Measurements from ENCODE around the gene IRAG1.

Gene IRAG1

DNA sequence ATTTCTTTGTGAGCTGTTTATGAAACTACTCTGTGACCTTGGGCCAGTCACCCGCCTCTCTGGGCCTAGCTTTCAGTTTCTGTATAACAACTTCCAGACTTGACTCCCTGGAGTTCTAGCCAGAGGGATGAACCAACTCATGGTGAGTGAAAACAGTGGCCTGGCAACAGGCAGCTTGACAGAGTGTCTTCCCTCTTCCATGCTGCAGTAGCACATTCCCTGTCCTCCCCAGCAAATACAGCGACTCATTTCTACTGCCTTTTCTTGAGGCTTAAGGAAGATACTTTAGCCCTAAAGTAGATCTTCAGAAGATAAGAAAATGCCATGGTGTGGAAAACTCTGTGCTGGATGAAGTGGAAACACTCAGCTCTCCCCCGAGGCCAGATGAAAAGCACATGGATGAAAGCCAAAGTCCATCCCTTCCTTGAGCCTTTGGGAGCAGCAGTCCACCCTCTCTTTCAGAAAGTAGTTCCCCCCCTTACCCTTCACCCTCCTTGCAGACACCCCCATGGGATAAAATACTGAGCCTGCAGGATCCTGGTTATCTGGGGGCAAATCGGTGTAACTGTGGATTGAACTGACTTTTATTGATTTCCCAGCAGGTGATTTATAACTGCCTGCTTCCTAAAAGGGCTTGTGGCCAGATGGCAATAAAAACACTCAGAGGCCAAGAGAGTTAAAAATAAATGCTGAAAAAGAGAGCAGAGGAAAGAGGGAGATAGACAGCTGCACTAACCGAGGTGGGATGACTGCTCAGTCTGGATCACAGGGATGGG, 24.1 kb downstream of the IRAG1 start:
- no peak for DNase-seq (ENCODE audit: low read depth in 2 of 2)

GRCh38 chr11:10667521-10667885, 26.1 kb downstream of the IRAG1 start:
- no peak for DNase-seq (ENCODE audit: low read depth in 2 of 2)

DNA sequence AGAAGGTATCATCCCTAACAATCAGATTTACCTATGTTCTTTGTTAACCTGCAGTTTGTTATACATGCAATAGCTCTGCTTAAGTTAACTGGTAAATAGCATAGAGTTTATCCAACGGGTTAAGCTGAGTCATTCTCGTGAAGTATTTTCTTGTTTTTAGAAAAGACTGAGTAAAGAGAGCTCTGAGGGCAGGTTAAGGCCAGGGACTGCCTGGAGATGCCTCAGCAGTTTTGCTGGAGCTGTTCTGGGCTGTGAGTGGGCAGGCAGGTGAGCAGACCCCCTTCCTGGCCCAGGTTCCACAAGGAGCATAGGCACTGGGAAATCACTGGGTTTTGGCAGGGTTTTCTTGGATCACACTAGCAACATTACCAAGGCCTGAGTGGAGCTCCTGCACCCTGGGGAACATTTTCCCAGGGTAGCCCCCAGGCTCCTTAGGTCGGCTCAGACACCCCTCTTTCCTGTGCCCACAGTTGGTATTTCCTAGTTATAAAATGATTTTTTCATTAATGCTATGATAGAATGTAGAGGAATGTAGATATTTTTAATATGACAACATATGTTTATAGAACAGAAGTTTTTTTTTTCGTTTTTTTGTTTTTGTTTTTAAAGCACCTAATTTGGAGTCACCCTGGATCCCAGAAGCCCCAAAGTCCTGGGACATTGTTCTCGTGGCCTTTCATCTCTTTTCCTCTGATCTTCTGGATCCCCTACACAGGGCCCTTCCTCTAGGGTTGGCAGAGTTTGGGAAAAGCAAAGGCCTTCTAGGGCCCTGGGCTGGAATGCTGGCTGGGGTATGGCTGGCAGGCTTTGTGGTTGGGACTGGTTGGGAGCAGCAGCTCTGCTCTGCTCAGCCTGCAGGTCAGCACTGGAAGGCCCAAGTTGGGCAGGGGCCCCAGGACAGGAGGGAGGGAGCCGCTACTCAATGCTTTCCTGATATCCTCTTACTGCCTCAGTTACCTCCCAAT, 26.7 kb downstream of the IRAG1 start:
- DNase-seq (ENCODE audit: low read depth in 2 of 2), result no peak

- no peak for DNase-seq (ENCODE audit: low read depth in 2 of 2)
Measured at GRCh38 chr11:10664496-10664895, 29.1 kb downstream of the IRAG1 start.

DNA sequence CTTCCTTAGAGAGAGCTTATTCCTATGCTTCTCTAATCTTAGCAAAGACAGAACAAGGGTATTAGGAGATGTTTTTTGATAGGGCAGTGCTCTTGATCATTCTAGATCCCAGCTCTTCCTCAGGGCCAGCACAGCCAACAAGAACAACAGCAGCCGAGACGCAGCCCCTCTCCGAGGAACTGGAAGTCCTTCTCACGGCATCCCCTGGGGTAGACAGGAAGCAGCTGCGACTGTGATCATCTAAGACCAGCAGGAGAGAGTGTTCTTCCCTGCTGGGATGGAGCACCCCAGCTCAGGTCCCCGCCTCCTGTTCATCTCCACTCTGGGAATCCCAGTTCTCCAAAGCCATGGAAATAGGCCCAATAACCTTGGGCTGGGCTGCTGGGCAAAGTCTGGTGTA, 29.6 kb downstream of the IRAG1 start:
- no peak for DNase-seq (ENCODE audit: low read depth in 2 of 2)

- DNase-seq (ENCODE audit: low read depth in 2 of 2), result no peak
Measured at GRCh38 chr11:10663365-10663764, 30.2 kb downstream of the IRAG1 start.

DNA sequence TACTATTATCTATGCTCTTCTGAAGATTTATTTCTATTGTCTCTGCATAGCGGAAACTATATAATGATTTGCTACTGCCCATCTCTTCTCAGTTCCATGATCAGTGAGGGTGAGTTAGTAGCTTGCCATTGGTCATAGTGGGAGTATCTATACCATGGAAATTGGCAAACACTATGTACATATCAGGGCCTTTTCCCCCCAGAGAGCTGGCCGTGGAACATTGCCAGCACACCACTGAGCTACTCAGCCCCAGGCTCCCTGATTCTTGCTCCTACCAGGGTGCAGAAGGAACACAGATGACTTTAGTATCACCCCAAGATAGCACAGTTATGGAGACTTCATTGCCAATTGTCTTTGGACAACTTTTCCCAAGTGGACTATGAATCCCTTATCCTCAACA, 33.2 kb downstream of the IRAG1 start:
- no peak for DNase-seq (ENCODE audit: low read depth in 2 of 2)

- no peak for DNase-seq (ENCODE audit: low read depth in 2 of 2)
Measured at GRCh38 chr11:10659339-10660216, 34.0 kb downstream of the IRAG1 start.

DNA sequence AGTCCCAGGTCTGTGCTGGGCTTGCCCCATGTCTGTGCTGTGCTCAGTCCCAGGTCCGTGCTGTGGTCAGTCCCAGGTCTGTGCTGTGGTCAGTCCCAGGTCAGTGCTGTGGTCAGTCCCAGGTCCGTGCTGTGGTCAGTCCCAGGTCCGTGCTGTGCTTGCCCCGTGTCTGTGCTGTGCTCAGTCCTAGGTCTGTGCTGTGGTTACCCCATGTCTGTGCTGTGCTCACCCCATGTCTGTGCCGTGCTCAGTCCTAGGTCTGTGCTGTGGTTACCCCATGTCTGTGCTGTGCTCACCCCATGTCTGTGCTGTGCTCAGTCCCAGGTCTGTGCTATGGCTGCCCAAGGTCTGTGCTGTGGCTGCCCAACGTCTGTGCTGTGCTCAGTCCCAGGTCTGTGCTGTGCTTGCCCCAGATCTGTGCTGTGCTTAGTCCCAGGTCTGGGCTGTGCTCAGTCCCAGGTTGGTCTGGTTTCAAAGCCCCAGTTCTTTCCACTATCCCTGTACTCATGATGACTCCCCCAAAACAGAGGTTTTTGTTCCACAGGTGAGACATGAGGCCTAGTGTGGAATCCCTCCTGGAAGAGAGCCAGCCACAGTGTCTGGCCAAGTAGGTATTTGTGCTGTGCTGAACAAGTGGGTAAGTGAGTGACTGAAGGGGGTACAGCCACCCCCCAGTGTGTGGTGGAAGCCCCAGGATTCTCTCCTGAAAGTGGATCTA, 34.8 kb downstream of the IRAG1 start:
- DNase-seq (ENCODE audit: low read depth in 2 of 2), result no peak

- no peak for DNase-seq (ENCODE audit: low read depth in 2 of 2)
Measured at GRCh38 chr11:10657308-10658271, 36.0 kb downstream of the IRAG1 start.

DNA sequence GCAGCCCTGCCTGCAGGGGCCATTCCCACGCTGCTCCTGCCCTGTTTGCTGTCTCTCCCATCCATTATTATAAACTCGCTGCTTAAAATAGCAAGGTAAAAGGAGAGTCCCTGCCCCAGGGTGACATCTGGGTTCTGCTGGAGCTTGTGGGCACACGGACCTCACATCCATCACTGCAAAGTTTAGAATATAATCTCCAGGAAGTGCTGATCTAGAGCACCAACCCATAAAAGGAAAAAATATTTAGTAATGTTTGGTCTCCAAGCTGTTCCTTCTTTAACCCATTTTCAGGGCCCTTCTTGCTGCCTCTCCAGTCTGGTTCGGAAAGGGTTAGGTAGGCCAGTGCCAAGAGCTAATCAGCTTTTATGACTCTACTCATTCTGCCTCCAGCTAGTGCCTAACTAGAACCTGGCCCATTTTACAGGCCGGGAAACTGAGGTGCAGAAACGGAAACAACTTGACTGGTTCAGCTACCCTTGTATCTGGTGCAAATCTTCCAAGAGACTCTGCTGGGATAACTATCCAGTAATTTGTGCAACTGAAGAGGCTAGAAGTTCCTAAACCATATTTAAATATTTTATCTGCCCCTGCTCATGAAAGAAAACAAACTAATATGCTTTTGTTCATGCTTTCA, 37.5 kb downstream of the IRAG1 start:
- no peak for DNase-seq (ENCODE audit: low read depth in 2 of 2)

DNA sequence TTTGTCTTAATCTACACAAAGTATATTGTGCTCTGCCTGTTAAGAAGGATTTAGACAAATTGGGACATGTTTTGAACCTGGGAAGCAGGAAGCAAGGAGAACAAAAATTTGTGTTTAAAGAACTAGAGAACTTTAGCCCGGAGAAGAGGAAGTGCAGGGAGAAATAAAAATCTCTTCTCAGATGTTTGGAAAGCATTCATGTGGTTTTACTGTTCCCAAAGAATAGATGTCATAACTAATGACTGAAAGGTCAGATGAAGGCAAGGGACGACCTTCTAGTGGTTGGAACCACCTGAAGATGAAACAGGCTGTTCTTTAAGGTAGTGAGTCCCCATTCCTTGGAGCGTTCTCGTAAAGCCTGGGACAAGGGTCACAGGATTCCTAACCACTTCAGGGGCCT, 38.3 kb downstream of the IRAG1 start:
- DNase-seq (ENCODE audit: low read depth in 2 of 2), result no peak

- no peak for DNase-seq (ENCODE audit: low read depth in 2 of 2)
Measured at GRCh38 chr11:10654811-10655150, 38.8 kb downstream of the IRAG1 start.

DNA sequence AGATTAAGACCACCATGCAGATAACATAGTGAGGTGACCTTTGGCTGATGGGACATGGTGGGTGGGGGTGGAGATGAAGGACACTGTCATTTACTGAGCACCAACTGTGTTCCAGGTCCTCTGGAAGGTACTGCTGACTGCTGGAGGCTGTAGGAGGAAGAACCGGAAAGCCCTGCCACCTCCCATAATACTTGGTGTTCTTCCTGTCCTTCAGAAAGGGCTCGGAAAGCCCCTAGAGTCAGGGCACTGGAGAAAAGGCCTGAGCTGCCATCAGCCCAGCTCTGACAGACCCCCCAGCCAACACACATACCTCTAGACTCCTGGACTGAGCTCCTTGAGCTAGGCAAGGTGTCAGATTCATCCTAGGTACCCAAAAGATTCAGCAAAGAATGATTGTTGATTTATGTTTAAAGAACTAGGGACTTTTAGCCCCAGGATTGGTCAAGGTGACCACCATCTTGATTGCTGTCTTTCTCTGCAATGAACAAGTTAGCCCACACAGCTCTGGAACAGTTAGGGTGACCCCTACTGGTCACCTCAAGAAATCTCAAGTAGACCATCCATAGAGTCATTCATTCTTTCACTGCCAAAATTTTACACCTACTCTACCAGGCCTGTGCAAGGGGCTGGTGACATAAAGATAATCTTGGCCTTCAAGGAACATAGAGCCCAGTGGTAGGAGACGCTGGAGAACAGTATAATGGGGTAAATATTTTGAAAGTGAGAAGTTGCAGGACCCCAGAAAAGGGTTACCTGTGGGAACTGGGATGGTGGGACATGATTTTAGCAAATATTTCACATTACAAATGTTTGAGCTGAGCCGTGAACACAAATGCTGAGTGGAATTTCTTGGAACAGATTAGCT, 39.4 kb downstream of the IRAG1 start:
- DNase-seq (ENCODE audit: low read depth in 2 of 2), result no peak

DNA sequence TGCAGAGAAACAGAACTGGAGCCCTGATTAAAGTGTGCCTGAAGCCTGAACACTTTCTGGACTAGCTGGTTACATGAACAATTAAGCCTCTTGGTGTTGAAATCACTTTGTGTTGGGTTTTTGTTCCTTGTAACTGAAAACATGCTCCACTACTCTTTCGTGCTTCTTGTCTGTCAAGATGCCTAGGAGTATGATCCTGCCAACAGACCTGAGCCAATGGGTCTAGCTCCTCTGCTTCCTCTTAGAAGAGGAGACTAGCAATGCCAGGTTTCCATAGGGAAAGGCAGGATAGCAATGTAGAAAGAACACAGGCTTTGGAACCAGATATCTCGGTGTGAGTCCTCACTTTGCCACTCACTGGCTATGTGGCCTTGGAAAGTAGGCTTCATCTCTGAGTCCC, 40.3 kb downstream of the IRAG1 start:
- DNase-seq (ENCODE audit: low read depth in 2 of 2), result no peak

GRCh38 chr11:10651656-10652361, 41.7 kb downstream of the IRAG1 start:
- no peak for DNase-seq (ENCODE audit: low read depth in 2 of 2)

DNA sequence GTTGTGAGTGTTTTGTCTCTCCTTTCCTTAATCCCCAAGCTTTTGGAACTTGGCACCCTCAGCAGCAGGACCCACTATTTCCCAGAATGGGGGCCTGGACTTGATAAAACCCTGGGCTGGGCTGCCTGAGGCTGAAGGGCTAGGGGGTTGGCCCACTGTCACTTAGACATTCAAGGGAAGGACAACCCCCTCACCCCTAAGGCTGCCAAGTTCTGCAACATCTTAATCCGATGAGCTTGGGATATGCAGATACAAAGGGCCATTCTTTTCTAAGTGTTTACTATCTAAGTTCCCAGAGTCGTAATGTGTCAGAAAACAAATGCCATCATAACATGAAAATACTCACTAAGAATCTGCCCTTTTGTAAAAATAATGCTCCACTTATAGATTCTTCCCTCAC, 42.9 kb downstream of the IRAG1 start:
- no peak for DNase-seq (ENCODE audit: low read depth in 2 of 2)

DNA sequence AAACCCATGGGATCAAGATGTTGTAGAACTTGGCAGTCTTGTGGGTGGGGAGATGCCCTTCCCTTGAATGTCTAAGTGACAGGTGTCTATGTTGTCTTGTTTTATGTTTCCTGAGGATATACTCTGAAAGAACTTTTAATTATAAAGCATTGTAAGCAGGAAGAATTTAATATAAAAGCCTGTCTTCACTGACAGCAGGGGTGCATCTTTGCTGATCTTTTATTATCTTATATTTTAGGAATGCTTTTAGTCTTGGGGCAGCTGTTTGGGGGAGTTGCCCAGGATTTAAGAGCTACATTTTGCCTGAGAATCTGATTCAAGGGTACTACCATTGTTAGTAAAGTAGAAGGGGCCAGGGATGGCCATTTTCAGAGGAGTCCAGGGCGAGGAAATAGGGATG, 43.4 kb downstream of the IRAG1 start:
- DNase-seq (ENCODE audit: low read depth in 2 of 2), result no peak
